ENCODE results near the gene DMD.
A peak's percentile ranks its signal among the peaks of the same experiment; 100 is the strongest.
"Not testable (repeated sequence)": the region's sequence is repeated elsewhere in the genome, so short reads cannot be mapped to it uniquely, and the experiment has no call there.

The DMD gene

DNA sequence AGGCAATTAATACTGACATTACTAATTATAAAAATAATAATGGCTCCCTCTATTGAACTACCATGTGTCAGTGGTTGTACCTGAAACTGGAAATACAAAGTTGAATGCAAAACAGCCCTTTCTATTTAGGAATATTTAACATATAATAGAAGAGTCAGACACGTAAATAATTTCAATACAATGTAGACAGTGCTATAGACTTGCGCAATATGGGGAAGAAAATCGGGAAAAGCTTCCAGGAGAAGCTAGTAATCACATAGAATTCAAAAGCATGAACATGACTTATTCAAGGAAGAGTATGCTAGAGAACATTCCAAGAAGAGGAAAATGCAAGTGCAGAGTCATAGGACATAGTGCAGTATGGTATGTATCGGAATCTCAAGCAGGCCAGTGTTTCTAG, 1730.7 kb downstream of the DMD start:
- no peak for DNase-seq

DNA sequence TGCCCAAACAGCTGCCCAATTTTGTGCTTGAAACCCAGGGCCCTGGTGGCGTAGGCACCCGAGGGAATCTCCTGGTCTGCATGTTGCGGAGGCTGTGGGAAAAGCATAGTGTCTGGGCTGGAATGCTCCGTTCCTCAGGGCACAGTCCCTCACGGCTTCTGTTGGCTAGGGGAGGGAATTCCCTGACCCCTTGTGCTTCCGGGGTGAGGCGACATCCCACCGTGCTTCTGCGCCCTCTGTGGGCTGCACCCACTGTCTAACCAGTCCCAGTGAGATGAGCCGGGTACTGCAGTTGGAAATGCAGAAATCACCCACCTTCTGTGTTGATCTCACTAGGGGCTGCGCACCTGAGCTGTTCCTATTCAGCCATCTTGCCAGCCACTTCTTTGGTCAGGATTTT, 1740.1 kb downstream of the DMD start:
- no peak for DNase-seq

DNA sequence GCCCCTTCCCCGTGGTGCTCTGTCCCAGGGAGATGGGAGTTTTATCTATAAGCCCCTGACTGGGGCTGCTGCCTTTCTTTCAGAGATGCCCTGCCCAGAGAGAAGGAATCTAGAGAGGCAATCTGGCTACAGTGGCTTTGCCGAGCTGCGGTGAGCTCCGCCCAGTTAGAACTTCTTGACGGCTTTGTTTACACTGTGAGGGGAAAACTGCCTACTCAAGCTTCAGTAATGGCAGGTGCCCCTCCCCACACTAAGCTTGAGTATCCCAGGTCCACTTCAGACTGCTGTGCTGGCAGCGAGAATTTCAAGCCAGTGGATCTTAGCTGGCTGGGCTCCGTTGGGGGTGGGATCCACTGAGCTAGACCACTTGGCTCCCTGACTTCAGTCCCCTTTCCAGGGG, 1740.6 kb downstream of the DMD start:
- DNase-seq: not testable (repeated sequence)

DNA sequence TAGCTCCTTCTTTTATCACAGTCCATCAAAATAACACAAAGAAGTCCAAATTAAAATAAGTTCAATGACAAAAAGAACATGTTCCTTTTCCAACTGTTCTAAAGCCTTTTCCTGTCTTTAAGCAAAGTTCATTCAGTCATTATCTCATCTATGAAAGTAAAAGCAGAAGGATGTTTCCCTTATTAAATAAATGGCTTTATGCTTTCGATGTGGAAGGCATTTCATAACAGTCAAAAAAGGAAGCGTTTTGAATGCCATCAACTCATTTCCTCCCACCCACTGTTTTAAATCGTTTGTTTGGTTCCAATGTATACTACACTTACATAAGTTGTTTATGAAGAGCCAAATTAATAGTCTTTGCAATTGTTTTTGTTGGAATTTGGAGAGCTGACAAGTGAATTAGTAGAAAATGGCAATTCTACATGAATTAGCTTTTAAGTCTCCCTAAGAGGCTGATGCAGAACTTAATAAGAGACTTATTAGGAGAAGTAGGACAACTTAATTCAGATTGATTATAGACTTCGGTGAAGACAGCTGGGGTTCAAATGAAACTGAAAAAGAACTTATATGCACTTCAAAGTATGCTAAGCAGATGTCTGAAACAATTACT, 1746.9 kb downstream of the DMD start:
- DNase-seq: no peak

DNA sequence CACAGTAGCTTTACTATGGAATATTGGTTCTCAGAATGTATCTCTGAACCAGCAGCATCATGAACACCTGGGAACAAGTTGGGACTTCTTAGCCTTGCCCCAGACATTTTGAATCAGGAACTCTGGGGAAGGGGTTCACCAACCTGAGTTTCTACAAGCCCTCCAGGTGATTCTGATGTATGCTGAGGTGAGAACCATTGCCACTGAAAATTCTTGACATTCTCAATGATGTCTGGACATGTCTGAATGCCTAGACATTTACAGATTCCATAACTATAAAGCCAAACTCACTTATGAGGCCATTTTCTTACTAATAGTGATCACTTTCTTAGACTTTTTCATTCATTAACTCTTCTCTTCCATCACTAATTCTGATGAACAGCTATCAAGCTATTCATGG, 1750.1 kb downstream of the DMD start:
- no peak for DNase-seq

DNA sequence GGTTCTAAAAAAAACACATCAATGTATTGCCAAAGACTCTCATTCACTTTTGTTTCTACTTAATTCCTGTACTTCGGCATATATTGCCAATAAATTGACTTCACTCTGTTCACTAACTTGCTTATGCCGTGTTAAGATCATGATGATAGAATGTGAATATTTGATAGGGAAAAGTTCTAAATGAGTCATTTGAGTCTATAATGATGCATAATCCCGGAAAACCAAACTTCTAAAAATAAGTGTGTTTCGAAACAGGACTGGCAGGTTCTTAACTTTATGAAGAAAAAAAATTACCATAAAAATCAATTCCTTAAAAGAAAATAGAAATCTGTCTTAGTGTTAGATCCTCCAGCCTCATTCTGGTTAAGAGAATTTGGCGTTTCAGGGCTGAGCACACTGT, 1752.0 kb downstream of the DMD start:
- peak; percentile 8 for DNase-seq

DNA sequence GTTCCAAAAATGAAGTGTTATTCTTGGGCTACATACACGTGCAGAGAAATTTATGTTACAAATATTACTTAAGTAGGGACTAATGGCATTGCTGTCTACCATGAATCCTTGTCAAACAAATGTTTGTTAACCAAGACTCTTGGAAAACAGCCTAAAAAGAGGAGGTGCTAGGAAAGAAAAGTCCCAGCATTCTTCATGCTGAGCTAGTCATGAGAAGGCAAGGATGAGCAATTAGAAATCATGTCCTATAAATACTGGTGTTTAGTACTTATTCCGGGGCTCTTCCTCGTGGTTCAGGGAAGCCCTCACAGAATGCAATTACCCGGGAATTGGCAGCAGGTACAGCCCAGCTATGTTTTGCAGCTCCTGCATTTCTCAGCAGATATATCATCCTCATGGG, 1761.4 kb downstream of the DMD start:
- DNase-seq: peak; percentile 0

DNA sequence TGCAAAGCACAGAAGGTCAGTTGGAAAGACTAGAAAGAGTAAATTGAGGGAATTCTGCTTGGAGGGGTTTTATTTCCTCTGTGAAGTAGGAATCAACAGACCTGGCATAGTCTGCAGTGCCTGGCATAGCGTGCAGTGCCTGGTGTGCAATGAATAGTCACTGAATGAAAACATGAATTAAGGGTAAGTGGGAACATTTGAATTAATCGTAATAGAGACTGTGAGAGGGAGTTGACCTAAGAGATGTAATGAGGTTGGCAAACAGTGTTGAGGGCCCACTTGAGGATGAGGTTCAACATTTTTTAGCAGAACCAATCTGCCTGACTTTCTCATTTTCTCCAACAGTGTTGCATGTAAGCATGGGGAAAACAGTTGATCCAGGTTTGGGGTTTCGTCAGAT, 1762.3 kb downstream of the DMD start:
- DNase-seq: no peak

DNA sequence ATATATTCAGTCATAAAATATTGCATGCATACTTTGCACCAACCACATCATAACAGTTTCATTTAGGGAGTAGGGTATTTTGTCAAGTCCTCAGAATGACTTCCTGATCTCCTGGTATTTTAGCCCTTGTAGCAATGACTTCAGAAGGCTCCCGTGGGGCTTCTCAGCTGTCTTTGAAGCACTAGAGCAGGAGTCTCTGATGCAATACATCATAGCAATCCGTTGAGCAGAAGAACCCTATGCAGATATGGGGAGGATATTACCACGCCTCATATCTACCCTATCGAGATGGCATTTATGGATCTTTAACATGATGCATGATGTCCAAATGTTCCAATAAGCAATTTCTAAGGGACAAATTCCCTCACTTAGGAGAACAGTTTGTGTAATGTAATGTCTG, 1765.8 kb downstream of the DMD start:
- no peak for DNase-seq

DNA sequence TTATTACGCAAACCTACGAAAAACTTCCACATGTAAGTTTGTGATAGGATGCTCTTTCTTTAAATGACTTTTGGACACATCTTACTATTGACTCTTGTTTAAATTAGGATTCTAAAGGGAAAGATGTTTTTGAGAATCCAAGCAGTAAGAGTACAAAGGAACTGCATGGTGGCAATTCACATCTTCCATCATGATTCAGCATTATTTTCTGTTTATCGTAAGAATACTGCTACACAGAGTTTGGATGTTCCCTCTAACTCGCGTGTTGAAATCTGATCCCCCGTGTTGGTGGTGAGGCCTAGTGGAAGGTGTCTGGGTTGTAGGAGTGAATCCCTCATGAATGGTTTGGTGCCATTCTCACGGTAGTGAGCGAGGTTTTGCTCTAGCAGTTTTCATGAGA, 1767.7 kb downstream of the DMD start:
- no peak for DNase-seq

DNA sequence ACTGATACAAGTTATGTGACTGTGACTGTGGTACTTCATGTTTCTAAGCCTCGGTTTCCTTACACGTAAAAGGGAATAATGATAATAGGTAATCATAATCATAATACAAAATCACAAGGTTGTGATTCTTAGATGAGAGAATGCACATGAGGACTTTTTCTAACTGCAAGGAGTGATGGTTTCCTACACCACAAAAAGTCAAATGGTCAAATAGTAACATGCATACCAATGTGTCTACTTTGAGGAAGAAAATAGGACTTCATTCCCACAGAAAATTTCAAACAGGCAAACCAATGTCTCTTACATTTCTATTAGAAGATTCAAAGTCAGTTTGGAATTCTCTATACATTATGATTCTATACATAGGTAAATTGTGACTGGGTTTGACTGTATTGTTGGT, 1770.8 kb downstream of the DMD start:
- DNase-seq: no peak

DNA sequence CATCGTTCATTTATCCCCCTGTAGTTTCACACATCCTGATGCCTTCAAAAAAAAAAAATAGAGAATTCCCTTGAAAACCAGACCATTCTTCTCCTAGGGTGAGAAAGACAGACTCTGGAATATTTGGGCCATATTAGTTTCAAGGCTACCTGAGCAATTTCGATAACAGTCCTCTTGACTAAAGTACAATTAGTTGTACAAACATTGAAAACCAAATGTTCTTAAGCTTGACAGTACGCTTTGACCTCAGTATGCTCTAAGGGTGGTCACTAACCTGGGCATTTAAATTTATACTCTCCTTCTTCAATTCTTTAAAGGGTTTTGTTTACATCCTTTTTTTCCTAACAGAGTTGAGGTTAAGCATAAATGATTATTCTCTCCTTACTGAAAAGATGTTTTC, 1774.9 kb downstream of the DMD start:
- DNase-seq: no peak

DNA sequence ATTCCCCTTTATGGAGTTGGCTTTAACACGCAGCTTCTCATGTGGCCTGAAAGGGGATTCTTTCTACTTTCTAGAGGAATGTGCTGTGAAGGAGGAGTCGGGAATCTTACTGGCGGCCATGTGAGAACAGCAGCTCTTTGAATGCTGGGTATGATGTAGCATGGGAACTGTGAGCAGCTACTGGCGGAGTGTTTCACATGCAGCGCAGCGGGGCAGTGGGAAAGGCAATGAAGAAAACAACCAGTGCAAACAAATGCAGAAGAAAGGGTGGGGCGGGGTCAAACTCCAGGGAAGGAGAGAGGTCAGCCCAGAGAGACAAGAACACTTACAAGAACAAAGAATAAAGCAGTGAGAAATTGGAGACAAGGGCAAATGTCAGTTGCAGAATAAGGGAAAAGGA, 1775.8 kb downstream of the DMD start:
- no peak for DNase-seq

DNA sequence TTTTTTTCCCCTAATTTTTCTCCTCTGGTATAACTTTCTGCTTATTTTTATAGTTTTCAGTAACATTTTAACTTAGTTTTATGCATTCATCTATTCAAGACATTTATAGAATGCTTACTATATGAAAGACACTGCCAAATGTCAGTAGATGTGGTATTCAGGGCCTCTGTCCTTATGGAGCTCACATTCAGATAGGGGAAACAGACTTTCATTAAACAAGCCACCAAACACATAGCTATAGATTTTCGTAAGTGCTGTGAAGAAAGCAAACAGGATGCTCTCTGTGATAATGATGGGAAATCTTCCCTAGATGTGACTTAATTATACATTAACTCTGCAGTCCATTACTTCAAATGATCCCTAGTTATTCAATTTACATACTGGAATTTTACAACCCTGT, 1777.5 kb downstream of the DMD start:
- no peak for DNase-seq

DNA sequence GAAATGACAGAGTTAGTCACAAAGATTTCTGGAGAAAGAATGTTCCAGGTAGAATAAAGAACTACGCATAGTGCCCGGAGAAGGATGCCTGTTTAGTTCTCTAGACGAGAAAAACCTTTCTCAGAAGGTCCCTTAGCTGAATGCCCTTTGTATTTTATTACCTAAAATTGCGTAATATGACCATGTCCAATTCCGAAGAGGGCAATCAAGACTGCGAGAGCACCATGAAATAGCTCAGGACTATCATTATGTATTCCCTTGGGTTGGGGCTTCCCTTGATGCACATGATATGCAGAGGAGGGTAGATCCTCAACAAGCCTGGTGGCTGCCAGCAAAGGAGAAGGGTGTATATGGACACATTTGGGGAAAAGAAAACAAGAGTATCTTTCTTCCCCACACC, 1781.4 kb downstream of the DMD start:
- DNase-seq: no peak

DNA sequence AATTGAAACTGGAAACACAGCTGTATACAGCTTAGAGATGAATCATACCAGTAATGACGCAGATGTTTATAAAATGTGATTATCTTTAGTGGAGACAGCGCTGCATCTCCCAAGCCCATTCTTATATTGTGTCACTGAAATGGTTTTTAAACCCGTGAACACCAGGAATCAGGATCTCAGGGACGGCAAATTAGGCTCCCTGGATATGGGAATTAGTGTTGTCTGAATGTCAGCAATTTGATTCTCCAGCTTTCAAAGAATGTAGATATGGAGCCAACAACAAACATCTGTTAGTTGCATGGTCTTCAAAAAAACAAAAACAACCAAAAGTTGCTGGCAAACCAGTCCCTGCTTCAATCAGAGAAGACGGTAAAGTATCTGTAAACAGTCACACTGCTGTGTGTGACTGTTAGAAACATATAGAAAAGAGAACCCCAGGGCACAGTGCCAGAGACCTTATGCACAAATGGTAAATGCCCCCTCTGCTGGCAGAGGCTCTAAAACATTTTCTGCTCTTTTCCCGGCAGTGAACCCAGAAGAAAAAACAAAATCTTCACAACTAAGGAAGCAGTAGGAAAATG, 1787.7 kb downstream of the DMD start:
- peak; percentile 60 for DNase-seq

DNA sequence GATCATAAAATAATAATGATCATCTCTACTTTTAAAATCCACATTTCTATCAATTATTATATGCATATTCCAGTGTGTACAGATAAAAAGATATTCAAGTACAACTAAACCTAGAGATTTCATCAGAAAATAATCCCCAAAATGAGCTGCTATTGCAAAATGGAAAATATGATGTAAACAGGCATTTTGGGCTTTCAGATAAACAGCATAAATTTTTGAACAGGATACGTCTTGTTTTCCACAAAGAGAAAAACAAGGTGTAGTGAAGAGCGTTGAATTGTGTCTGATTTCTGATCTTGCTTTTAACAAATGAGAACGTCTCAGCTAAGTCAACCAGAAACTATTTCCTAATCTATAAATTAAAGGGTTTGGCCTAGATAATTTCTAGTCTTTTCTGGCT, 1789.9 kb downstream of the DMD start:
- DNase-seq: no peak

DNA sequence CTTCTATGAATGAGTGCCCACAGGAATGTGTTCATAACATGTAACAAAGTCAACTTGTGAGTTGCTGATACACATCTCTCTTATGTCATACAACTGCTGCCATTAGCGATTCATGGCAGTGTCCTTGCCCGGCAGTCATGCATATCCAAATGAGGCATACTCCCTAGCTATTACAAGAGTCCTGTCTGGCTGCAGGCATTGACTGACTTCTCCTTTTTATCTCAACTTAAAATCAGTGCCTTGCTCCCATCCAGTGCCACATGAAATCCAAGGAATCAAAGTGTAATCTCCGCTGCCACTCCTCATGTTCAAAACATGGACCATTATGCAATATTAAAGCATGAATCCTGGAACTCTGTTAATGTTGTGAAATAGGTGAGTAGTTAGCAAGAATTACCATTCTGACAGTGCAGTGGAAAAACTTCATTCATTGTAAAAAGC, 1790.6 kb downstream of the DMD start:
- no peak for DNase-seq

DNA sequence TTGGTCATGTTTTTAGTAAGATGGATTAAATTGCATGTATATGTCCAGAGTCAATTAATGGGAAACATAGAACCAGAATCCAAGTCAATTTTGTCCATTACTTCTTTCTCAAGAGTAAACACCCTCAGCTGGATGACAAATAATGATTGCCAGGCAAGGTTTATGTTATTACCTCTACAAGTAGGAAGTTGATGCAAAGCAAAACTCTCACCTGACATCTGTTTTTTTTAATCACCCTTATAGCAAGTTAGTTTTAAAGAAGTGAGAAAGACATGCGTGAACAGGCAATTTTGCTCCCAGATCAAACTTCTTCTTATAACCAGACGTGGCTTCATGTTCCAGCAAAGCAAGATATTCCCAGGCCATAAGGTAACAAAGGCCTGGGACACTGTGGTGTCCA, 1791.0 kb downstream of the DMD start:
- no peak for DNase-seq

DNA sequence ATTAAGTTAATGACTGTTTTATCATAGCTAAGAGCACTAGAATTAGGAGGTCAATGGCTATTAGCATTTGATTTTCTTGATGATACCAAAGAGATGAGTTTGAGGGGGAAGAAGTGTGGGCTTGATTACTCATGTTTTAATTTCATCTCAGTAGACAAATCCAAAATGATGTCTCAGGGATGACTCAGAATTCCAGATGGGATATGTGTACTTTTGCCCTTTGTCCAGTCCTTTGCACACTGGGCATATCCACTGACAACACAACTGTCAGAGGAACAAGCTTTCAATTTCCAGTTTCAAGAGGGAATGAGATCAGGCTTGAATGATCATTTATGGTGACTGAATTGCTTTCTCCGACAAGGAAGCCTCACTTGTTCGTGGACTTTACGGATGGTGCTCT, 1814.2 kb downstream of the DMD start:
- DNase-seq: peak; percentile 74

DNA sequence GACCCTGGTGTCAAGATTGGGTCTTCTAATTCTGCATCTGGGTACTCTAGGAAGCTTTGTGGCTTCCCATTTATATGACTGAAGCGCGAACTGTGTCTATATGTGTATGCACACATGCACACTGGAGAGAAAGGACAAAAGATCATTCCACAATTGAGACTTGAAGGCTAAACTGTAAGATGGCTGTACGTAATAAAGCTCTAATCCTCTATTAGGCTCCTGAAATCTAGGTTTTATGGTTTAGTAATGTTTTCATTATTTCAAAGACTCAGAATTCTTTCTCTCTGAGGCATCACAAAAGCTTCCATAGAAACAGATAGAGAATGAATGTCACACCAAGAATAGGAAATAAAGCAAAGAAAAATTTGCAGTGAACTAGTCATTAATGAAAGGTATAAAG, 1818.8 kb downstream of the DMD start:
- DNase-seq: peak; percentile 1

DNA sequence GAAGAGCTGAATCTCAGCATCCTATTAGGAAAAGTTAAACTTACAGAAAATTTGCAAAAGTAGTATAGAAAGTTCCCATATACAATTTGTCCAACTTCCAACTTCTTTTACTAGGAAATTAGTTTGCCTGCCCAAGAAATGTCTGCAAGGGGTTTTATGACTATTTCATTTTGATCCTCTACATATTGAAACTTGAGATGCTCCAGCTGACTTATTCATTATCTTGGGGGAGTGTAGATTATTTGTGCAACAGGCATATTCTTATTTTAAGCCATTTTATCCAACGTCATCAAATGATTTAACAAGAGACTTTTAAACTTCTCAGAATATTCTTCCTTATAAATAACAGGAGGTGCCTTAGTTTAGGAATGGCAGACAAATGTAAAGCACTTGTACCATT, 1822.4 kb downstream of the DMD start:
- DNase-seq: no peak

DNA sequence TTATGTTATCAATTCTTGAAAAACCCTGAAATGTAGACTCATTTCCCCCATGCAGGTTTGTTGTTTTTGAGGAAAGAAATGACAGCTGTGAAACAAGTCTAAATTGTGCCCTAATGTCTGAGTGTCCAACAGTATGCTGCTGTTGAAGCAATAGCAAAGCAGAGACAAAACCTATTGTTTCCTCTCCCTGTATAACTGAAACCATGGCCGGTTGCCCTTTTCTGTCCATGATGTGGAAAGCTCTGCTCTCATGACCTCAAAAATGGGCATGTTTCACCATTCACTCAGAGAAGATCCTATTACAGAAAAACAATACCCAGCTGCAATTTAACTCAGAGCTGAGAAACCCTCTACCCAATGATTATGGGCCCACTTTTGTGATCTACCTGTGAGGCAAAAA, 1826.9 kb downstream of the DMD start:
- no peak for DNase-seq

DNA sequence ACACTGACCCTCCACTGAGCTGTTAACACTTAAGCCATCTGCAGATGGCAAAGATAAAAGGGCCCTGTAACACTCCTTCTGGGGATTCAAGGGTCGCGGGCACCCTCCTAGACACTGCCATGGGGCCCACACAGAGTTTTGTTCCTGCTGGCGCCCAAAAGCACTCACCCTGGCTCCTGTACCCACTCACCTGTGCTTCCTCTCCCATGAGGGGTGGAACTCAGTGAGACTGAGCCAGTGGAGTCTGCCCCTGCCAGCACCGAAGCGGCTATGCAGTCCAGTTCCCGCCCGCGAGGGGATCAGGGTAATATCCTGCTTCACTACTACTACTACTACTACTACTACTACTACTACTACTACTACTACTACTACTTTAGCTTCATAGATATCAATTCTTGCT, 1827.4 kb downstream of the DMD start:
- DNase-seq: no peak

DNA sequence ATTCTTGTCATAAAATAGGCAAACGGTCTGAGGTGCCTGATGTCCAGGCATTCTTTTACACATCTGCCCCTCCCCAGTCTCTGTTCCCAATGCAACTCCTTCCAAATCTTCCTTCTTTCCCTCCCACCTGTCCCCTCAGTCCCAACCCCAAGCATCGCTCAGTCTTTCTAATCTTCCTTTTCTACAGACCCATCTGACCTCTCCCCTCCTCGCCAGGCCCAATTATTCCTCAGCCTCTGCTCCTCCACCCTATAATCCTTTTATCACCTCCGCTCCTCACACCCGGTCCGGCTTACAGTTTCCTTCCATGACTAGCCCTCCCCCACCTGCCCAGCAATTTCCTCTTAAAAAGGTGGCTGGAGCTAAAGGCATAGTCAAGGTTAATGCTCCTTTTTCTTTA, 1832.4 kb downstream of the DMD start:
- not testable (repeated sequence) for DNase-seq

Measured in EL (cell line).